LNCAP (cell line): ENCODE measurements around the gene ZNF514.

Experiments used
- CTCF ChIP-seq: fragments of 450-650 bp; IDR thresholded peaks from 2 replicates; pipeline ENCODE4 v1.5.1; 2017; ENCODE audit warnings: mild to moderate bottlenecking

ZNF514 gene

GRCh38 chr2:95122197-95122551 lies 37.5 kb downstream of the ZNF514 start:
- no peak for TF ChIP-seq CTCF

- TF ChIP-seq CTCF: no peak
Measured at GRCh38 chr2:95121407-95122196, 38.0 kb downstream of the ZNF514 start, which contains the start of gene MRPS5. MRPS5 (minus strand) TSS chr2:95121808; CDS start chr2:95121791, 17 bp downstream.

- TF ChIP-seq CTCF: no peak
Measured at GRCh38 chr2:95121093-95121406, 38.6 kb downstream of the ZNF514 start.

GRCh38 chr2:95115418-95115817 lies 44.2 kb downstream of the ZNF514 start:
- TF ChIP-seq CTCF: peak; percentile 77

- no peak for TF ChIP-seq CTCF
Measured at GRCh38 chr2:95113464-95113863, 46.2 kb downstream of the ZNF514 start.

- TF ChIP-seq CTCF: no peak
Measured at GRCh38 chr2:95110395-95110794, 49.3 kb downstream of the ZNF514 start.

GRCh38 chr2:95109260-95109659 lies 50.4 kb downstream of the ZNF514 start:
- TF ChIP-seq CTCF: no peak

- TF ChIP-seq CTCF: no peak
Measured at GRCh38 chr2:95106081-95106480, 53.6 kb downstream of the ZNF514 start.
